H1 (cell line): ENCODE data around the gene NUTM2A. TPM values are rescaled to one million over a fixed set of nuclear protein-coding genes. Genes with fewer than 3 reads are reported as not detected.
"Not testable (repeated sequence)": the region's sequence is repeated elsewhere in the genome, so short reads cannot be mapped to it uniquely, and the experiment has no call there.

ENCODE experiments used
- CTCF ChIA-PET: fragments of 300-600 bp; sonication (Branson Sonifier 250); formaldehyde crosslinking; loops from one replicate; lab custom pipeline; 2021; ENCODE audit not compliant: partially characterized antibody; lab: Charles Lee
- POLR2A ChIA-PET: fragments of 300-600 bp; sonication (Branson Sonifier 250); formaldehyde crosslinking; loops from one replicate; lab custom pipeline; 2021; ENCODE audit warnings: inconsistent platforms; ENCODE audit not compliant: partially characterized antibody; lab: Charles Lee
- DNase-seq, 2 experiments: peaks; one replicate each; pipeline versions ENCODE4 v3.0.0 to v3.0.0-alpha.2; 2010 to 2022; ENCODE audit warnings: low spot score in 2 of 2, low read depth in 1 of 2, mixed read lengths in 1 of 2
- FAIRE-seq: peaks from 2 replicates; lab custom pipeline; 2011; peaks lifted over from hg19 to GRCh38; lab: Jason Lieb, UNC
- H2AFZ ChIP-seq: 2 replicates; pipeline ENCODE4 v1.8.1; 2012; ENCODE audit warnings: low read length, inconsistent platforms
- H2AK5ac ChIP-seq: 2 replicates; pipeline ENCODE4 v1.6.1; 2013; ENCODE audit warnings: low read depth, low read length
- H2BK120ac ChIP-seq: replicated peaks from 2 replicates; pipeline ENCODE3; 2013; ENCODE audit warnings: low read depth, low read length, inconsistent platforms
- H2BK12ac ChIP-seq: 2 replicates; pipeline ENCODE4 v1.6.1; 2013; ENCODE audit warnings: low read depth, low read length
- H2BK15ac ChIP-seq: 2 replicates; pipeline ENCODE4 v1.6.1; 2013; ENCODE audit warnings: low read length
- H2BK20ac ChIP-seq: 2 replicates; pipeline ENCODE4 v1.6.1; 2013; ENCODE audit warnings: low read length
- H2BK5ac ChIP-seq: 2 replicates; pipeline ENCODE4 v1.6.1; 2013; ENCODE audit warnings: low read depth, low read length
- H3K14ac ChIP-seq: 2 replicates; pipeline ENCODE4 v1.6.1; 2013; ENCODE audit warnings: inconsistent platforms; ENCODE audit not compliant: insufficient read length
- H3K18ac ChIP-seq: 2 replicates; pipeline ENCODE4 v1.6.1; 2013; ENCODE audit warnings: low read length; ENCODE audit errors: extremely low read depth
- H3K23ac ChIP-seq: 2 replicates; pipeline ENCODE4 v1.6.1; 2013; ENCODE audit warnings: inconsistent platforms; ENCODE audit not compliant: insufficient read length
- H3K23me2 ChIP-seq: 2 replicates; pipeline ENCODE4 v1.6.1; 2013; ENCODE audit warnings: low read depth, low read length
- H3K27ac ChIP-seq: 2 replicates; pipeline ENCODE4 v1.6.1; 2011; ENCODE audit warnings: low read depth, low read length, inconsistent platforms
- H3K27me3 ChIP-seq, 4 experiments: replicated peaks in 1 of 4; 1 replicate in 1 of 4; 2 replicates in 3 of 4; pipeline versions ENCODE4 v1.6.1 to v1.8.1; 2011 to 2013; ENCODE audit warnings: low read length in 3 of 4, mild to moderate bottlenecking in 3 of 4, inconsistent platforms in 2 of 4, mixed read lengths in 2 of 4, moderate library complexity in 1 of 4; ENCODE audit not compliant: control insufficient read depth in 3 of 4, insufficient read depth in 3 of 4; ENCODE audit errors: extremely low read depth in 1 of 4
- H3K36me3 ChIP-seq, 4 experiments: 2 replicates each; pipeline versions ENCODE4 v1.6.1 to v1.8.1; 2011 to 2013; ENCODE audit warnings: mild to moderate bottlenecking in 4 of 4, low read length in 3 of 4, moderate library complexity in 2 of 4, control low read depth in 1 of 4, inconsistent platforms in 1 of 4; ENCODE audit not compliant: insufficient read depth in 4 of 4, control insufficient read depth in 2 of 4
- H3K4ac ChIP-seq: replicated peaks from 2 replicates; pipeline ENCODE3; 2013; ENCODE audit warnings: low read length, low read depth, mixed read lengths, inconsistent platforms; ENCODE audit not compliant: insufficient read length
- H3K4me1 ChIP-seq, 4 experiments: replicated peaks in 1 of 4; 1 replicate in 1 of 4; 2 replicates in 3 of 4; pipeline versions ENCODE4 v1.6.1 to v1.8.1; 2011 to 2013; ENCODE audit warnings: low read length in 3 of 4, inconsistent platforms in 2 of 4, mixed read lengths in 1 of 4; ENCODE audit not compliant: insufficient read depth in 4 of 4, control insufficient read depth in 3 of 4
- H3K4me2 ChIP-seq, 2 experiments: 2 replicates each; pipeline versions ENCODE4 v1.6.1 to v1.8.1; 2011 to 2013; ENCODE audit warnings: low read depth in 2 of 2, low read length in 2 of 2, control low read depth in 1 of 2, inconsistent platforms in 1 of 2, mild to moderate bottlenecking in 1 of 2; ENCODE audit not compliant: insufficient read depth in 1 of 2
- H3K4me3 ChIP-seq, 4 experiments: fragments of 200-600, 300-600 bp in 1 of 4; sonication (generic), shearing (Covaris generic), sonication (Bioruptor Twin) in 1 of 4; 2 replicates each; pipeline versions ENCODE4 v1.5.1 to v1.8.1; 2011 to 2016; ENCODE audit warnings: low read length in 4 of 4, low read depth in 3 of 4, control low read depth in 2 of 4, inconsistent platforms in 2 of 4, mild to moderate bottlenecking in 2 of 4, mixed read lengths in 1 of 4, moderate library complexity in 1 of 4; ENCODE audit not compliant: insufficient read depth in 2 of 4; ENCODE audit errors: extremely low read depth in 1 of 4
- H3K56ac ChIP-seq: replicated peaks from 2 replicates; pipeline ENCODE3; 2013; ENCODE audit warnings: low read depth, mild to moderate bottlenecking, mixed read lengths, low read length, inconsistent platforms; ENCODE audit not compliant: insufficient read length
- H3K79me1 ChIP-seq: 2 replicates; pipeline ENCODE4 v1.6.1; 2013; ENCODE audit warnings: low read depth, low read length, control low read depth
- H3K79me2 ChIP-seq, 2 experiments: 2 replicates each; pipeline versions ENCODE4 v1.6.1 to v1.8.1; 2012 to 2013; ENCODE audit warnings: low read length in 2 of 2, mild to moderate bottlenecking in 2 of 2, inconsistent platforms in 1 of 2; ENCODE audit not compliant: insufficient read depth in 2 of 2, control insufficient read depth in 1 of 2
- H3K9ac ChIP-seq, 4 experiments: replicated peaks in 1 of 4; 1 replicate in 1 of 4; 2 replicates in 3 of 4; pipeline versions ENCODE4 v1.6.1 to v1.8.1; 2011 to 2013; ENCODE audit warnings: low read depth in 3 of 4, low read length in 3 of 4, control low read depth in 2 of 4, mild to moderate bottlenecking in 2 of 4, moderate library complexity in 2 of 4, inconsistent platforms in 1 of 4; ENCODE audit errors: extremely low read depth in 1 of 4
- H3K9me3 ChIP-seq, 2 experiments: 2 replicates each; pipeline versions ENCODE4 v1.6.1 to v1.8.1; 2012 to 2013; ENCODE audit warnings: mild to moderate bottlenecking in 2 of 2, moderate library complexity in 2 of 2, control low read depth in 1 of 2, inconsistent platforms in 1 of 2, low read depth in 1 of 2, low read length in 1 of 2, mixed read lengths in 1 of 2; ENCODE audit not compliant: insufficient read depth in 2 of 2
- H4K20me1 ChIP-seq, 2 experiments: replicated peaks in 1 of 2; 2 replicates each; pipeline versions ENCODE3 to v1.8.1; 2011 to 2013; ENCODE audit warnings: inconsistent platforms in 2 of 2, low read length in 2 of 2, mild to moderate bottlenecking in 1 of 2; ENCODE audit not compliant: insufficient read depth in 2 of 2, control insufficient read depth in 1 of 2
- H4K5ac ChIP-seq: 2 replicates; pipeline ENCODE4 v1.6.1; 2013; ENCODE audit warnings: low read length, low read depth, mixed read lengths, inconsistent platforms; ENCODE audit not compliant: insufficient read length
- H4K8ac ChIP-seq: 2 replicates; pipeline ENCODE4 v1.8.0; 2013; ENCODE audit warnings: mild to moderate bottlenecking, moderate library complexity, low read length, inconsistent platforms; ENCODE audit not compliant: insufficient read depth; ENCODE audit errors: extremely low read depth
- H4K91ac ChIP-seq: replicated peaks from 2 replicates; pipeline ENCODE3; 2013; ENCODE audit warnings: low read length, mixed read lengths, inconsistent platforms; ENCODE audit not compliant: insufficient read length
- WGBS, 2 experiments: shearing (Covaris generic) in 1 of 2; methylation state at CpG; one replicate each; pipeline versions ENCODE4 v1.1.6 to v1.1.7; 2013 to 2015; ENCODE audit warnings: low lambda C conversion rate in 2 of 2, mixed read lengths in 2 of 2, inconsistent platforms in 1 of 2, low coverage in 1 of 2, missing lambda C conversion rate in 1 of 2; ENCODE audit not compliant: insufficient replicate concordance in 2 of 2, insufficient coverage in 1 of 2, insufficient read length in 1 of 2; ENCODE audit errors: extremely low coverage in 1 of 2, missing lambda C conversion rate in 1 of 2; 5-methylcytosine and 5-hydroxymethylcytosine counted together
- polyA plus RNA-seq, 7 experiments: library from polyadenylated mRNA; depleted of rRNA in 3 of 7; stranded (reverse) in 5 of 7; unstranded in 2 of 7; fragments of >200 nt in 5 of 7; fragments of 200-250 nt in 2 of 7; gene quantifications; 1 replicate in 5 of 7; 2 replicates in 1 of 7; 4 replicates in 1 of 7; pipeline versions ENCODE4 v1.2.1 to v1.2.3, GENCODE V29; 2011 to 2013; ENCODE audit warnings: missing spikeins in 2 of 7, mixed read lengths in 2 of 7
- total RNA-seq: library from RNA; stranded (reverse); fragmentation: NEBNext Ultra II Directional; extraction: Animal tissue kit (Norgen Biotek cat#: 25700); gene quantifications from 2 replicates; pipeline ENCODE4 v1.2.1, GENCODE V29; 2021

Gene NUTM2A
- total and polyA plus RNA-seq, 2 of the 8 experiments (the other 6 are each of a cell fraction or from before 2014, with no cell fraction given): 0.41 to 0.51 TPM

DNA sequence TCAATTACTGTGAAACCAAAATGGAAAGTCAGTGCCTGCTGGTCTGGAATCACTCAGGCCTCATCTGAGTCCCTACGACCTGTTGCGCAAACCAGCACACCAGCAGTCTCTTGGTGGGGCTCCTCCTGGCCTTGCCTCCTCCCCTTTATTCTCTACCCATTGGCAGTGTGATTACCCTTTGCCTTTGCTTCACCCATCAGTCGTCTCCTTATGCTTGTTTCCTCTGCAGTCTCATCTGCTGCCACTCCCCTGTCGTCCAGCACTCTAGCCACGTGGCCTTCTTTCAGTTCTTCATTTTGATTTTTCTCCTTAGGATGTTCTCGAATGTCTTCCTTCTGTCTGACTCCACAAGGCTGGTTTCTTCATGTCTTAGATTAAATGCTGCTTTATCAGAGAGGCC lies 40.8 kb upstream of the NUTM2A start:
- not testable (repeated sequence) for FAIRE-seq, H2BK20ac ChIP-seq, H3K9me3 ChIP-seq

GRCh38 chr10:87186016-87186415 lies 39.2 kb upstream of the NUTM2A start:
- DNase-seq, H3K9ac ChIP-seq, CTCF ChIA-PET, H3K4me1 ChIP-seq, H2AK5ac ChIP-seq, H3K27me3 ChIP-seq, H3K23ac ChIP-seq, H3K4ac ChIP-seq, H2BK15ac ChIP-seq, FAIRE-seq, H2BK20ac ChIP-seq, H3K4me2 ChIP-seq, H3K14ac ChIP-seq, H2BK5ac ChIP-seq, H3K9me3 ChIP-seq, H2AFZ ChIP-seq, H3K4me3 ChIP-seq, H2BK120ac ChIP-seq, H3K23me2 ChIP-seq, POLR2A ChIA-PET, H4K91ac ChIP-seq, H4K8ac ChIP-seq, H3K79me1 ChIP-seq, H3K56ac ChIP-seq, H3K36me3 ChIP-seq, H4K5ac ChIP-seq, H3K27ac ChIP-seq, H4K20me1 ChIP-seq, H2BK12ac ChIP-seq, H3K79me2 ChIP-seq, H3K18ac ChIP-seq: not testable (repeated sequence)
- 98% methylated on average over 3 of the region's 4 CpGs; no CpG with 5 or more reads in 1 of the 2 experiments for WGBS, 2 experiments

More for the DNA sequence above, 40.8 kb upstream of the NUTM2A start:
- 88% methylated on average over 6 of the region's 6 CpGs; no CpG with 5 or more reads in 1 of the 2 experiments for WGBS, 2 experiments
- H3K27me3 ChIP-seq, H3K23ac ChIP-seq, H2BK120ac ChIP-seq, POLR2A ChIA-PET, H3K4me3 ChIP-seq, H3K18ac ChIP-seq, H2AFZ ChIP-seq, H3K56ac ChIP-seq, H3K4me2 ChIP-seq, H4K8ac ChIP-seq, H4K91ac ChIP-seq, H3K79me2 ChIP-seq, CTCF ChIA-PET, DNase-seq, H2BK12ac ChIP-seq, H3K36me3 ChIP-seq, H4K5ac ChIP-seq, H3K9ac ChIP-seq, H2BK5ac ChIP-seq, H3K23me2 ChIP-seq, H3K4ac ChIP-seq, H4K20me1 ChIP-seq, H2AK5ac ChIP-seq, H3K14ac ChIP-seq, H3K27ac ChIP-seq, H2BK15ac ChIP-seq, H3K79me1 ChIP-seq, H3K4me1 ChIP-seq: not testable (repeated sequence)
